ENCODE results near the gene TLX2.

The TLX2 gene

GRCh38 chr2:74510272-74510671 lies 4.0 kb upstream of the TLX2 start:
- Histone ChIP-seq H3K9me3 (ENCODE audit: severe bottlenecking) (no peaks in the 10 kb centered on the region), H3K4me3 (ENCODE audit: low read depth, low read length) (no peak overlapping the region), H3K27me3 (ENCODE audit: insufficient read depth, low read depth, severe bottlenecking) (no peaks in the 10 kb centered on the region), H3K36me3 (peaks cover 21% of the 10 kb centered on the region), H3K27ac (peak overlapping the region; percentile 100)
- no peak for DNase-seq
- TF ChIP-seq CTCF (IDR thresholded peaks at IDR 0.05; ENCODE audit: low read depth, low read length) = no peak

- no peak overlapping the region for H3K4me3 ChIP-seq (ENCODE audit: low read depth, low read length)
- no peaks in the 10 kb centered on the region for H3K27me3 ChIP-seq (ENCODE audit: insufficient read depth, low read depth, severe bottlenecking)
- no peaks in the 10 kb centered on the region for H3K9me3 ChIP-seq (ENCODE audit: severe bottlenecking)
- TF ChIP-seq CTCF (IDR thresholded peaks at IDR 0.05; ENCODE audit: low read depth, low read length) = no peak
- H3K36me3 ChIP-seq = peaks cover 19% of the 10 kb centered on the region
- H3K27ac ChIP-seq = peak overlapping the region; percentile 100
- DNase-seq = peak; percentile 68
Observed at GRCh38 chr2:74511104-74511989, 2.9 kb upstream of the TLX2 start.

- Histone ChIP-seq H3K36me3 (peaks cover 10% of the 10 kb centered on the region; the same call in 1 of the 2 replicates), H3K9me3 (ENCODE audit: severe bottlenecking) (no peaks in the 10 kb centered on the region), H3K4me3 (ENCODE audit: low read depth, low read length) (peak overlapping the region; percentile 49), H3K27me3 (ENCODE audit: insufficient read depth, low read depth, severe bottlenecking) (no peaks in the 10 kb centered on the region), H3K27ac (peak overlapping the region; percentile 100)
- no peak for TF ChIP-seq CTCF (IDR thresholded peaks at IDR 0.05; ENCODE audit: low read depth, low read length)
- DNase-seq = peak; percentile 94
Observed at GRCh38 chr2:74512744-74513604, 1.3 kb upstream of the TLX2 start.

GRCh38 chr2:74513605-74514367 lies 464 bp upstream of the TLX2 start:
- Histone ChIP-seq H3K27me3 (ENCODE audit: insufficient read depth, low read depth, severe bottlenecking) (no peaks in the 10 kb centered on the region), H3K4me3 (ENCODE audit: low read depth, low read length) (peak overlapping the region; percentile 49), H3K36me3 (peaks cover 10% of the 10 kb centered on the region; the same call in 1 of the 2 replicates), H3K9me3 (ENCODE audit: severe bottlenecking) (no peaks in the 10 kb centered on the region), H3K27ac (peak overlapping the region; percentile 100)
- TF ChIP-seq CTCF (IDR thresholded peaks at IDR 0.05; ENCODE audit: low read depth, low read length) = no peak
- DNase-seq = no peak

- H3K4me3 ChIP-seq (ENCODE audit: low read depth, low read length) = no peak overlapping the region
- H3K9me3 ChIP-seq (ENCODE audit: severe bottlenecking) = no peaks in the 10 kb centered on the region
- no peak overlapping the region for H3K27ac ChIP-seq
- no peaks in the 10 kb centered on the region for H3K27me3 ChIP-seq (ENCODE audit: insufficient read depth, low read depth, severe bottlenecking)
- H3K36me3 ChIP-seq = peaks cover 10% of the 10 kb centered on the region; the same call in 1 of the 2 replicates
- no peak for DNase-seq
- TF ChIP-seq CTCF (IDR thresholded peaks at IDR 0.05; ENCODE audit: low read depth, low read length) = no peak
Observed at GRCh38 chr2:74515271-74515980, 1.2 kb downstream of the TLX2 start.

All from WERI-Rb-1 (cell line).